ENCODE measurements around the gene SMTNL2.

DNA sequence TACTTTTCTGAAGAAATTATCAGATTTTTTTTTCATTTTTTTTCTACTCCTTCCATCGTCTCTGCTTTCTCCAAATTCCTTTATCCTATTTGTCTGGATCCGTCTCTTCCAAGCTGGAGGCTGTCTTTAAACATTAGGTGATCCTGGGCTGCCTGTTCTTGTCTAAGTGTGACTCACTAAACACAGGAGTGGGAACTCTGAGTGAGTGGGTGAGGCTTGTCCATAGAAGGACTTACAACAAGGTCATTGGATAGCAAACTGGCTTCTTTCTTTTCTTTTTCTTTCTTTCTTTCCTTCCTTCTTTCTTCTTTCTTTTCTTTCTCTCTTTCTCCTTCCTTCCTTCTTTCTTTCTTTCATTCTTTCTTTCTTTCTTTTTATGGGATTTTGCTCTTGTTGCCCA is 38.9 kb downstream of the SMTNL2 start:
- TF ChIP-seq, protein P1, sequence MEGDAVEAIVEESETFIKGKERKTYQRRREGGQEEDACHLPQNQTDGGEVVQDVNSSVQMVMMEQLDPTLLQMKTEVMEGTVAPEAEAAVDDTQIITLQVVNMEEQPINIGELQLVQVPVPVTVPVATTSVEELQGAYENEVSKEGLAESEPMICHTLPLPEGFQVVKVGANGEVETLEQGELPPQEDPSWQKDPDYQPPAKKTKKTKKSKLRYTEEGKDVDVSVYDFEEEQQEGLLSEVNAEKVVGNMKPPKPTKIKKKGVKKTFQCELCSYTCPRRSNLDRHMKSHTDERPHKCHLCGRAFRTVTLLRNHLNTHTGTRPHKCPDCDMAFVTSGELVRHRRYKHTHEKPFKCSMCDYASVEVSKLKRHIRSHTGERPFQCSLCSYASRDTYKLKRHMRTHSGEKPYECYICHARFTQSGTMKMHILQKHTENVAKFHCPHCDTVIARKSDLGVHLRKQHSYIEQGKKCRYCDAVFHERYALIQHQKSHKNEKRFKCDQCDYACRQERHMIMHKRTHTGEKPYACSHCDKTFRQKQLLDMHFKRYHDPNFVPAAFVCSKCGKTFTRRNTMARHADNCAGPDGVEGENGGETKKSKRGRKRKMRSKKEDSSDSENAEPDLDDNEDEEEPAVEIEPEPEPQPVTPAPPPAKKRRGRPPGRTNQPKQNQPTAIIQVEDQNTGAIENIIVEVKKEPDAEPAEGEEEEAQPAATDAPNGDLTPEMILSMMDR (IDR thresholded peaks at IDR 0.05), result no peak
- TF ChIP-seq POLR2A (IDR thresholded peaks at IDR 0.05), result no peak

All from right lobe of liver (tissue), 4 donors.